Measurements from ENCODE around the gene TCTN1. TPM values are rescaled to one million over a fixed set of nuclear protein-coding genes. Genes with fewer than 3 reads are reported as not detected.
A peak's percentile ranks its signal among the peaks of the same experiment; 100 is the strongest.
"Not testable (repeated sequence)": the region's sequence is repeated elsewhere in the genome, so short reads cannot be mapped to it uniquely, and the experiment has no call there.

The TCTN1 gene
- total RNA-seq = 7.9 and 9.9 TPM in 2 replicates

DNA sequence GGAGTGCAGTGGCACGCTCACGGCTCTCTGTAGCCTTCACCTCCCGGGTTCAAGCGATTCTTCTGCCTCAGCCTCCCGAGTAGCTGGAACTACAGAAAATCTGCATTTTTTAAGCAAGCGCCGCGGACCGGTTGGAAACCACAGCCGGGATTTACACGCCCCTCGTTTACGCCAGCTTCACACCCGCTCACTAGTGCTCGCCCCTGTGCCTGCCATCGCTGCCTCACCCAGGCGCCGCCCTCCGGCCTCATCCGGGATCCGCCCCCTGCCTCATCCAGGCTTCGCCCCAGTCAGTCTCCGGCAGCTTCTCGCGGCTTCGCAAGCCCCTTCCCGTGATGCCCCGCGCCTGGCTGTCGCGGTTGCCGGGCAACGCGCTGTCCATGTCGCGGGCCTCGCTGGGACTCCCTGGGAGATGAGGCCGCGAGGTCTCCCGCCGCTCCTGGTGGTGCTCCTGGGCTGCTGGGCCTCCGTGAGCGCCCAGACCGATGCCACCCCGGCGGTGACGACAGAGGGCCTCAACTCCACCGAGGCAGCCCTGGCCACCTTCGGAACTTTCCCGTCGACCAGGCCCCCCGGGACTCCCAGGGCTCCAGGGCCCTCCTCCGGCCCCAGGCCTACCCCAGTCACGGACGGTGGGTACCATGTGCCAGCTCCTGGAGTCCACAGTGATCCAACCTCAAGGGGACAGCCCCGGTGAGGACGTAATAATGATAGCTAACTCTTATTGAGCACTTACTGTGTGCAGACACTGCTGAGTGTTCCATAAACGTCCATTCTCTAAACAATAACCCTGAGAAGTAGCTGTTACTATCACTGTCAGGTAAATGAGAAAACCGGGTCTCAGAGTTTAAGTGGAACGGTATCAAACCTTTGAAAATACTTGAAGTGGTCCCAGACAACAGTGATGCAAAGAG, at the start of gene TCTN1:
TSS of gene TCTN1 (plus strand) at position 359 of the 914 bp plus-strand sequence. CDS start at position 413, 54 bp downstream.
- DNase-seq = peak; percentile 95

GRCh38 chr12:110564471-110564991, 49.4 kb upstream of the TCTN1 start:
- DNase-seq = no peak

GRCh38 chr12:110565894-110566871, 47.7 kb upstream of the TCTN1 start:
- no peak for DNase-seq

- no peak for DNase-seq
These were observed 46.9 kb upstream of the TCTN1 start for GRCh38 chr12:110566993-110567392.

DNA sequence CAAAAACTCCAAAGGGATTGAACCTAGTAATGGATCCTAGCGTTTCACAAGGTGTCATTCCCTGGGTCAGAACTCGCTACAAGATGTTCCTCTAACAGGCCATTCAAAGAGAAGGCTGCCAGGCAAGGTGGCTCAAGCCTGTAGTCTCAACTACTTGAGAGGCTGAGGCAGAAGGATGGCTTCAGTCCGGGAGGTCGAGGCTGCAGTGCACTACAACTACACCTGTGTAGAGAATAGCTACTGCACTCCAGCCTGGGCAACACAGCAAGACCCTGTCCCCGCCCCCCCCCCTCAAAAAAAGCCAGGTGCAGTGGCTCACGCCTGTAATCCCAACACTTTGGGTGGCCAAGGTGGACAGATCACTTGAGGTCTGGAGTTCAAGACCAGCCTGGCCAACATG, 45.2 kb upstream of the TCTN1 start:
- DNase-seq = no peak

GRCh38 chr12:110569838-110570237, 44.1 kb upstream of the TCTN1 start:
- DNase-seq = not testable (repeated sequence)

- DNase-seq = not testable (repeated sequence)
These were observed 43.1 kb upstream of the TCTN1 start for GRCh38 chr12:110570798-110571197.

DNA sequence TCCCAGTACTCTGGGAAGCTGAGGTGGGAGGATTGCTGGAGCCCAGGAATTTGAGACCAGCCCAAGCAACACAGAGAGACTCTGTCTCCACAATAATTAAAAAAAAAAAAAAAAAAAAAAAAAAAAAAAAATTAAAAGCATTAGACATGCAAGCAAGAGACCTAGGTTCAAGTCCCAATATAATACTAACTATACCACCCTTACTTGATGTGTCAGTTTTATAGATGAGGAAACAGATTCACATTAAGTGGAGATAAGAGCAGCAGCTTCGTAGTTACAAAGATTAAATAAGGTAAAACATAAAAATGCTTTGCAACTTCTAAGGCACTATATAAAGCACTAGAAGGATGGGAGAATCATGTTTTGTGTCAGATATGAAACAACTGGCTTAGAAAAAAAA, 39.9 kb upstream of the TCTN1 start:
- DNase-seq = no peak

DNA sequence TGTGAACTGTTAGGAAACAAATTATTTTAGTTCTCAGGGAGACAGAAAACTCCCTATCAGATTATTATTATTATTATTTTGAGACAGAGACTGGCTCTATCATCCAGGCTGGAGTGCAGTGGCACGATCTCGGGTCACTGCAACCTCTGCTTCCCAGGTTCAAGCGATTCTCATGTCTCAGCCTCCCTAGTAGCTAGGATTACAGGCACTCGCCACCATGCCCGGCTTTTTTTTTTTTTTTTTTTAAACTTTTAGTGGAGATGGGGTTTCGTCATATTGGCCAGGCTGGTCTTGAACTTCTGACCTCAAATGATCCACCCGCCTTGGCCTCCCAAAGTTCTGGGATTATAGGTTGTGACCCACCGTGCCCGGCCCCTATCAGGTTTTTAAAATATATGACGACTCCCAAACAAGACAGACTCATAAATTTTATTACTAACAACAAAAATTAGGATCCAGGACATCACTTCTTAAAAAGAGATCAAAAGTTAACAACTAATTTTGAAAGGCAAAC, 39.2 kb upstream of the TCTN1 start:
- not testable (repeated sequence) for DNase-seq

GRCh38 chr12:110575326-110575725, 38.6 kb upstream of the TCTN1 start:
- no peak for DNase-seq

DNA sequence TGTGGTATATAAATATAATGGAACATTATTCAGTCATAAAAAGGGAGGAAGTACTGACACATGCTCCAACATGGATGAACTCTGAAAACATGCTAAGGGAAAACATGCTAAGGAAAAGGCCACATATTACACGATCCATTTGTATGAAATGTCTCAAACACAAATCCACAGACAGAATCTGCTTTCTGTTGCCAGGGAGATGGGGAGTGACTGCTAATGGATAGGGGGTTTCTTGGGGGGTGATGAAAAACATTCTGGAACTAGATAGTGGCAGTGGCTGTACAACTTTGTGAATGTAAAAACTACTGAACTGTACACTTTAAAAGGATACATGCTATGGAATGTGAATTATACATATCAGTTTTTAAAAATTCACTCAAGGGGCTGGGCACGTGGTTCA, 37.4 kb upstream of the TCTN1 start:
- no peak for DNase-seq

DNA sequence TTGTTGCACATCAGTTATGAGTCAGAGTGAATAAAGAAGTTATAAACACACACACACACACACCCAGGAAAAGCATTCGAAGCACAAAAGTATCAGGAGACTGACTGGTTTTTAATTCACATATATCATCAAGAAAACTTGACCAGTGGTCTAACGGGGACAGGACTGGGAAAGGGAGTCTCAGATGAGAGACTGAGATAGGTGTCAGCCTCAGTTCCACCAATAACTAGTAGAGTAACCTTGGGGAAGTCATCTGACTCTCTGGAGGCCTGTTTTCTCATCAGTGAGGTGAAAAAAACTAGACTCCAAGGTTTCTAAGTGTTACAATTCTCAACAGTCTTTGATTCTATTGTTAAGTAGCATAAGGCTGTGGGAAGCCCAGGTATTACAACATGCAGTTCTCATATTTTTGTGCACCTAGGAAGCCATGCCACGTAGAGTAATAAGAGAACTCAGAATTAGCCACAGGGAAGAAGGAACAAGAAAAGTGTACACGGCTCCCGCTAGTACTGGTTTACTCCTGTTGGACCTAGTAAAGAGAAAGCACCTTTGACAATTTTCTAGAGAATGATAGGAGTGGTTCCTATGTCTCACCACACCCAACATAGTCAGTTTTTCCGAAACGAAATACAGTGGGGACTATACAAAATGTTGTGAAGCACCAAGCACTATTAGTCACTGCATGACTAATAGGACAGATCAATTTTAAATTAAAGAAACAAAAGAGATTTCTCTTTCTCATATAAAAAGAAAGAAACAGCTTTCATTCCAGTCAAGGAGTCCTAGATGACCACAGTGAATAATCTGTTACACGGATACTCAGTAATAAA, 35.9 kb upstream of the TCTN1 start:
- DNase-seq = peak; percentile 67

DNA sequence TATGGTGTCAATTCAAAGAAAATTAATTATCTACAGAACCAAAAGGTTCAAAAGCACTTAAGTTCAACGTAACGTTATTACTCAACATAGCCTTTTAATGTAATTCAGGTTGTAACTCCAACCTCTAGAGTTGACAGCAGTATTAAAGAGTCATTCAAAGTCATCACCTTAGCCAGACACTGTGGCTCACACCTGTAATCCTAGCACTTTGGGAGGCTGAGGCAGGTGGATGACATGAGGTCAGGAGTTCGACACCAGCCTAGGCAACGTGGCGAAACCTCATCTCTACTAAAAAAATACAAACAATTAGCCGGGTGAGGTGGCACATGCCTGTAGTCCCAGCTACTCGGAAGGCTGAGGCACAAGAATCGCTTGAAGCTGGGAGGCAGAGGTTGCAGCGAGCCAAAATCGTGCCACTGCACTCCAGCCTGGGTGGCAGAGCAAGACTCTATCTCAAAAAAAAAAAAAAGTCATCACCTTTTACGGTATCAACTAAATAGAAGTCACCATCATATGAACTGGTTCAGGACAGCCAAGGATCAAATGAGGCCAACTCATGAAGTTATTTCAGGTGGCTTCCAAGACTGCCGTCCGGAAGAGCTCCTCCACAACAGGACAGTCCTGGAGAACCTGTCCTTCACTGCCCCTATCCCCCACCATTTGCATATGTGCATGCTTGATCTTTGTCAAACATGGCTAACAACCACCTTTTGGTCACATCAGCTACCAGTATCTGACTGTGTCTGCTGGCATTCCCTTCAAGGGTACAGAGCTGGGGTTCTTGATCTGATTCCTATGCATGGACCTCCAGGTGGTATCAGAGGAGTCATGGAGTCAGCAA, 35.0 kb upstream of the TCTN1 start:
- DNase-seq = no peak

- no peak for DNase-seq
These were observed 34.2 kb upstream of the TCTN1 start for GRCh38 chr12:110579535-110580253.

GRCh38 chr12:110581931-110582275, 32.0 kb upstream of the TCTN1 start:
- no peak for DNase-seq

DNA sequence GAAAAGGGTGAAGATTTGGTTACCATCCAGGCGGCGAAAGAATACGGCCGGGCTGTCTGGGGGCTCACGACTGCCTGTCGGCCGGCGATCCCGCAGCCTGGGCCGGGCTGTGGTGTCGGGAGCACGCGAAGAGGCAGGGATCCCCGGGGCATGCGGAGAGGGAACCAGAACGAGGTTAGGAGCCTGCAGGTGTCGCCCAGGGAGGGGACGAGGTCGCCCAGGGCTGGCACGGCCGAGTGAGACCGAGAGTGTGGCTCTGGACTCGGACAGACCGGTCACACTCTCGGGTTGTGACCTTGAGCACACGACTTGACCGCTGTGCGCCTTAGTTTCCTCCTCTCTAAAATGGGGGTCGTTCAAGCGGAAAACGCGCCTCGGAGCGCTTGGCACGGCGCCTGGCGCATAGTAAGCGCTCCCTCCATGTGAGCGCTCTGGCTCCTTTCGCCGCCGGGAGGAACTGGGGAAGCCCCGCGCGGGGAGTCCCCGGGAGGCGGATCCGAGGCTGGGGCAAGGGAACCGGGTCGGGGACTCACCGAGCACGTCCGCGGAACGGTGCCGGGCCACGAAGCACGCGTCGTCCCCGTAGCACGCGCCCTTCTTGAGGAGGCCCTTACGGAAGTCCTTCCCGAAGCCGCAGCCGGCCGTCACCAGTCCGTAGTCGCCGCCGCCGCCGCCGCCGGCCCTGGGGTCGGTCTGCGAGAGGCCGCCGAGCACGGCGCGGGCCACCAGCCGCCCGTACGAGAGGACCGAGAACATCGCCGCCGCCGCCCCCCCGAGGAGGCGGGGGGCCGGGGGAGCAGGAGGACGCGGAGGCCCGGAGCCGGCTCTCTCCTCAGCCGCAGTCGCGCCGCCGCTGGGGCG, 31.4 kb upstream of the TCTN1 start:
- peak; percentile 60 for DNase-seq

GRCh38 chr12:110583137-110584059, 30.5 kb upstream of the TCTN1 start, which contains the start of gene PPTC7:
TSS of gene PPTC7 (minus strand) at chr12:110583318. CDS start at chr12:110583031, 287 bp downstream.
- peak; percentile 98 for DNase-seq

GRCh38 chr12:110585231-110585799, 28.6 kb upstream of the TCTN1 start:
- DNase-seq = peak; percentile 65
